GM15510 (cell line): ENCODE measurements around the gene UPB1.

Source experiments
- POLR2A ChIP-seq: IDR thresholded peaks from 3 replicates; pipeline ENCODE4 v1.6.1; 2011; ENCODE audit warnings: borderline replicate concordance; ENCODE audit not compliant: insufficient read length; ENCODE audit errors: extremely low read depth

UPB1 gene

DNA sequence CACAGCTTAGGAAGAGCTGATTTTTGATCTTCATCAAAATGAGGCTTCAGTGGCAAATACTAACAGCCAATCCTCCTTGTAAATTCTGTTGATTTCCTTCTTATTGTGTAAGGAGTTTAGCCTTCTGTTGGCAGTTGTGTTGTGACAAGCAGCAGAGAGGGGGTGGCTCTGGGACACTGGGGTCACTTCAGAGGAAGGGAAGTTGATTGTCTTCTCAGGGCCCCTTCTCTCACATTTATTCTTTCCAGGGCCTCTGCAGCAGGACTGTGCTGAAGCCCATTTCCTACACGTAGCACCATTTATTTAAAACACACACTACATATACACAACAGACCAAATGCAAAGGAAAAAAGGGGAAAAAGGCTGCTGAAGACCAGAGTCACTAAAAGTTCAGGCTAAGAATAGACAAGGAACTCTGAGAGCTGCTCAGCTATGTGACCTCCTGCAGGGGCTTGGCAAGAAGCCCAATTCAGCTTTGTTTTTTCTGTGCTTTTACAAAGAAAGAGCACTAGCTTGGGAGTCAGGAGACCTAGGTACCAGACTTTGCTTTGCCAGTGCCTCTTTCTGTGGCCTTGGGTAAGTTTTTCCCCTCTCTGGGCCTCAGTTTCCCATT lies 28.3 kb upstream of the UPB1 start:
- no peak for TF ChIP-seq POLR2A

DNA sequence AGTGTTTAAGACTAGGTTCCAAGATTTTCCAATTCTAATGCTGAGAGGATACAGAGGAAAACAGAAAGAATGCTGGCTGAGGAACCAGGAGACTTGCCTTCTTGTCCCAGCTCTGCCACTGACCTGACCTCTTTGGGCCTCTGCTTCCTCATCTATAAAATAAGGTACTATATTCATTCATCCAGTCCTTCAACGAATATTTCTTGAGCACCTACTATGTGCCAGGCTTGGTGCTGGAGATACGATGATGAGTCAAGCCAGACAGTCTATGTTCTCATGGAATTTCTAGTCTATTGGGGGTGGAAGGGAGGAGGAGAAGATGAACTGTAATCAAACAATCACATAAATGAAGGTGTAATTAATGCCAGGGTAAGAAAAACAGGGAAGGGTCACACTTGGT lies 27.8 kb upstream of the UPB1 start:
- no peak for TF ChIP-seq POLR2A

DNA sequence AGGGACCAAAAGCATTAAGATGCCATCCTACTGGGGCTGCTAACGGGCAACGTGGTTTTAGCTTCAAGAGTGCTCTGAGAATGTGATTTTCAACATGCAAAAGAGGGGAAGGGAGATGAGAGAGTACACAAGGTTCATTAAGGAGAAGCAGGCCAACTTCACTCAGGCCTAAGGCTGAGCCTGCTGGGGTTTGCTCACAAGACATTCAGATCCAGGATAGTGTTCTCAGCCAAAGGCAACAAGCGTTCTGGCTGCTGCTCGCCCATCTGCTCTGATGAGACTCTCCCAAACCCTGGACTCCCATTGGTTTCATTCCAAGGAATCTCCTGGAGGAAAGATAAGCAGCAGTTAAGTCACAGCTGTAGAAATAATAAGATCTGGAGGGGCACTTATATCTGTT lies 23.6 kb upstream of the UPB1 start:
- no peak for TF ChIP-seq POLR2A

DNA sequence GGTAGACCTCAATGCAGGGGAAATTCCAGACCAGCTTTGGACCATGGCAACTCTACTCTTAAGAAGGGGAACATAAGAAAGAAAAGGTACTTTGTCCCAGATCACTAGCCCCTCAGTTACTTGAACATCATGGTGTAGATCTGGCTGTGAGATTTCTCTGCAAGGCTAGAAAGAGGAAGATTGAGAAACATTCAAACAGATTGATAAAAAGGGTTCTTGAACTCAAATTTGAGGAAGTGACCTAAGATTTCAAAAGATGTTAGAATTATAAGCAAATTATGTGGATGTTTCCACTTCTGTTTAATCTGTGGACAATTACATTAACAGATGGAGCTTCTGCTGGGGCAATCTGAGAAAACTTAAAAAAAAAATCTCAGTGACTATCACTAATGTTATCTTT lies 21.8 kb upstream of the UPB1 start:
- no peak for TF ChIP-seq POLR2A

DNA sequence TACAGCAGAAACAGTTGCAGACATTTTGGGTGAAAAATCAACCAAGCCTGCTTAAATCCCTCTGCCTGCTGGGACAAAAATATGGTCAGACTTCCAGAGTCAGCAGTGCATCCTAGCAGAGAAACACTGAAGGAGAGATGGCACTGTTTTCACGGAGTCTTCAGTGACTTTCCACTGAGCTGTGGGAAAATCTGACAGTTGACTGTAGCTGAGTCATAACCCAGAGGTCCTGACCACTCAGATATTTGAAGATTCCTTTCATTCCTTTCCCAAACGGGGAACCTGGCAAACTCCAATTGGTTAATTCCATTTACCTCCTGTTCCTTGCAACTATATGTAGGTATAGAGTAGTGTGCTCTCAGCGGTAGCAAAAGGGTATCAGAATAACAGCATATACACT lies 20.9 kb upstream of the UPB1 start:
- TF ChIP-seq POLR2A: no peak

DNA sequence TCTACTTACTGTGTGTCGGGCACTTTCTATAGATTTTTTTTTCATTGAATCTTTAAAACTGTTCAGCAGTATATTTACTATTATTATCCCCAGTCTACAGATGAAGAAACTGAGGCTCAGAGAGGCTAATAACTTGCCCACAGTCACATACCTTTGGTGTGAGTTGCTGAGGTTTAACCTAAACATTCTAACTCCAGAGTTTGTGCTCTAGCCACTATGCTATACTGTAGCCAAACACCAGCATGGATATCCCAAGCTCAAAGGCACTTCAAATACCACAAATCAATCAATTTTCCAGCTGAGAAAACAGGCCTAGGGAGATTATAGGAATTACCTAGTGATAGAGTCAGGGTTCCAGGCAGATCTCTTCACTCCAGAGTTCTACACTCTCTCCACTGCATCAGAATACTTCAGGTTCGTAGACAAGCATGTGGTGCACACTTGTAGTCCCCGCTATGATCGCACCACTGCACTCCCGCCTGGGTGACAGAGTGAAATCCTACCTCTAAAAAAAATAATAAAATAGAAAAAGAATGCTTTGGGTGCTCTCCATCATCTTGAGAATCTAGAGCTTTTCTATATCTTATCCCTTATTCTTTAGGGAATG lies 20.4 kb upstream of the UPB1 start:
- no peak for TF ChIP-seq POLR2A

DNA sequence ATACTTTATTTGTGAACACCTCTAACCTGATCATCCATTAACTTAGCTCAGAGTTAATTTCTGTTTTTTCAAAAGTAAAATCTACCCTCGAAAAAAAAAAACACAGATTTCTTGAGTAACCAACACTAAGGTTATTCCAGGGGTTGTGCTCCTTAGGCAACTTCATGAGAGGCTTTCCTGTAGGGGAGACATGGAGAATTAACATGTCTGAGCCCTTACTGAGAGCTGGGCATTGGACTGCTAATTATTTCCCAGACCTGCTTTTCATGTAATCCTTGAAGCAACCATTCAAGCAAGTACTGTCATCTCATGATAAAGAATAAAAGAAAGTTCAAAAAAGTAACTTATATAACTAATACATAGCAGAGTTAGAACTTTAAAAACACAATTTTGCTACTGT lies 13.5 kb upstream of the UPB1 start:
- TF ChIP-seq POLR2A: no peak

DNA sequence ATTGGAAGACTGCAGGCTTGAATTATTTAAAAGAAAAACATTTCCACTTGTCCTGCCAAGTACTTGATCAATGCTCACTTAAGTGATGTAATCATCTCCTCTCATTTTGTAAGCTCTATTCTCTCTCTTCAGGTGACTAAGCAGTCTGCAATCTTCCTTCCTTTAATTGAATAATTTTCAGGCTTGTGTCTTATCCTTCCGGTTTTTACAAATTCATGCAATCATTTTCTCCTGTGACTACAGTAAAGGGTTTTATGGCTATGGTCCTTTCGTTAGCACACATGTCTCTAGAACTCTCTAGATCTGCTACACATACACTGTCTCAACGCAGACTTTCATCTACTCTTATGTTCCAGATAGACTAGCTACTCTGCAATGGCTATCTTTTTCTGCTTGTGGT lies 12.6 kb upstream of the UPB1 start:
- no peak for TF ChIP-seq POLR2A

DNA sequence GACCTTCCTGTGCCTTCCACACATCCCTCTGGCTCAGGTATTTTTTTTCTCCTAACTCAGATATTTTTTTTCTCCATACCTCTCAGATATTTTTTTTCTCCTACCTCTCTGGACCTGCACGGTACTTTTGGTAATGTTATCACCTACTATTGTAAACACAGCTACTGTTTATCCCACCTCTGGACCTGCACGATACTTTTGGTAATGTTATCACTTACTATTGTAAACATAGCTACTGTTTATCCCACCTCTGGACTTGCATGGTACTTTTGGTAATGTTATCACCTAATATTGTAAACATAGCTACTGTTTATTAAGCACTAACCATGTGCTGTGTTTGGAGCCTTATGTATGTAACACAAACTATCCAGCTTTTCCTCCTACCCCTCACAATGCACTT lies 12.1 kb upstream of the UPB1 start:
- no peak for TF ChIP-seq POLR2A

DNA sequence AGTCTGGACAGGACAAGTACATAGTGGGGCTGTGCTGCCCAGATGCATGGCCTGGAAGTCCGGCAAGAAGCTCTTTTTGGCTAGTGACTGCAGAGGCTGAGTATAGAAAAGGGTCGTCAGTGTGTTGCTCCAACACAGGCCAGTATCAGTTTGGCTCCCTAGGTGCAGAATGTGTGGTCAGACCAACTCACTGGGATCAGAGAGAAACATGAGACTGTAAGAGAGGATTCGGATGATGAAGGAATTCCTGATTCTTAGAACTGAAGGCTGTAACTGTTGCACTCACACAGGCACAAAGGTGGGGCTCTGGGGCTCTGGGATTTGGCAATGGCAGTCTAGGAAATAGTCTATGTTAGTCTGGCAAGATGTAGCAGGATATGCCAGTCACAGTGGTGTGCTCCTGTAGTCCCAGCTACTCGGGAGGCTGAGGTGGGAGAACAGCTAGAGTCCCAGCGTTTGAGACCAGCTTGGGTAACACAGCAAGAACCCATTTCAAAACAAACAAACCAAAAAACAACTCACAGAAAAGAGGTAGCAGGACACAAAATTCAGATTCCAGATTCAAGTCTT lies 11.1 kb upstream of the UPB1 start:
- TF ChIP-seq POLR2A: no peak

DNA sequence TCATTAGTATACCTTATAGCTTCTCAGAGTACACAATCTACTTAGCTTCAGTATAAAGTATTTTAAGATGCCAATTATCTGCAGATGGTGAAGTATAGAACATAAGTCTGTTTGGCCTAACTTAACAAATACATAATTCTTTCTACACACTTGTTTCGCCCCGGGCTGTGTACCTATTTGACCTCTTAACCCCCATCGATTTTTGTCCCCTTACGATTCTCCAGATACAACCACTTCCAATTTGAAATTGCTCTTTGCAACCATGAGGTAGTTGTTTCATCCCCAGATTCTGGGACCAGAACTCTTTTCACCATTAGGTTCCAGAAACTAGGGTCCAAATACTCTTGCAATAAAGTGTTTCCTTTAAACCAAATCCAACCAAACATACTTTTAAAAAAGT lies 10.0 kb upstream of the UPB1 start:
- TF ChIP-seq POLR2A: no peak

DNA sequence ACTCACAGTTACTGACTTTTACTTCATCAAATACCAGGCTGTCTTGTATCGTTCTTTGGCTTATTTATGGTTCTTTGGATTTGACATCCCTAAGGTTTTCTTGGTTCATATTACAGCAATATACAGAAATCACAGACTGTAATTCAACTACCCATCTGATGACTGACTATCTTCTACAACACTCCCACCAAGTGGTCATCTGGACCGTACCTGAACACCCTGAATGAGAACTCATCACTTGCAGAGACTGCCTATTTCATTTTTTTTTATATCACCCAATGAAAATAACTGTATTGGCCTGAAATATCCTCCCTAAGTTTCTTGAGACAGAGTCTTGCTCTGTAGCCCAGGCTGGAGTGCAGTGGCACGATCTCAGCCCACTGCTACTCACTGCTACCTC lies 9.5 kb upstream of the UPB1 start:
- TF ChIP-seq POLR2A: no peak

DNA sequence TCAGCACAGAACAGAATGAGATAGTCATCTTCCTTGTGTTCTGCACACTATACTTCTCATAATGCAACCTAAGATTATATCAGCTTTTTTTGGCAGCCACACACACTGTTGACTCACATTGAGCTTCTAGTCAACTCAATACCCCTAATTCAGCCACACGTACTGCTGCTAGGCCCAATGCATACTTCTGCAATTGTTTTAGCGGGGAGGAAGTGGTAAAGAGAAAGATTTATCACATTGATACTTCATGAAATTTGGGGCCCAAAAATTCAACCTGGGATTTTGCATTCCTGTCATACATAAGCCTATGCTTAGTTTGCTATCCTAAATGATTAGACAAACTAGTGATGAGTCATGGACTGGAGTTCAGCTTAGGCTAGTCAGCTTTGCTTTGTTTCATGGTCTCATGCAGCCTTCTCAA lies 8.6 kb upstream of the UPB1 start:
- no peak for TF ChIP-seq POLR2A

DNA sequence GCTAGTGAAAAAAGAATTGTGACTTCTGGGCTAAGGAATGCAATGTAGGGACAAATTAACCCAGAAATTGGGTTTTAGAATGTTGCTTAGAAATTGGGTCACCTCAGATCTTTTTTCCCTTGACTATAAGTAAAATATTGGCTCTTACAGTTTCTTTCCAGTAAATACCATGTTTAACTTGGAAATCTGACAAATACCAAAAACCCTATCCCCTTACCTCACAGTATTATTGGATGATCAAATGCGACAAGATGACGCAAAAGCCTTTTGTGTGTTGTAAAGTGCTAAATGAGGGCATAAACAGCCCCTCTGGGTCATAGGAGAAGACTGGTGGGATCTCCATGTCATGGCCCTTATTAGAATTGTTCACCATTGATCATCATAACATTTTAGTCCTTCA lies 6.1 kb upstream of the UPB1 start:
- no peak for TF ChIP-seq POLR2A

DNA sequence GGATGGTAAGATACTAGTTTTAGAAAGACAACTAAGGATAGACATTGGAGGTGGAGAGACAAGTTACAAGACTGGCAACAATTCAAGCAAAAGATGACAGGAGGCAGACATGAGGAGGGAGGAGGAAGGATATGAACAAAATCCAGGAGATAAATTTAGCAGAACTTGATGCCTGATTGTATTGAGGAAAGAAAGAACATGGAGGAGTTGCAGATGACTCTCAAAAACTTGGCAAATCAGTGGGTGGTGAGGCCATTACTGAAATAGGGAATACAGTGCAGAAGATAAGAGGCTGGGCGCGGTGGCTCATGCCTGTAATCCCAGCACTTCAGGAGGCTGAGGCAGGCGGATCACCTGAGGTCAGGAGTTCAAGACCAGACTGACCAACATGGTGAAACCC lies 2.7 kb upstream of the UPB1 start:
- no peak for TF ChIP-seq POLR2A

DNA sequence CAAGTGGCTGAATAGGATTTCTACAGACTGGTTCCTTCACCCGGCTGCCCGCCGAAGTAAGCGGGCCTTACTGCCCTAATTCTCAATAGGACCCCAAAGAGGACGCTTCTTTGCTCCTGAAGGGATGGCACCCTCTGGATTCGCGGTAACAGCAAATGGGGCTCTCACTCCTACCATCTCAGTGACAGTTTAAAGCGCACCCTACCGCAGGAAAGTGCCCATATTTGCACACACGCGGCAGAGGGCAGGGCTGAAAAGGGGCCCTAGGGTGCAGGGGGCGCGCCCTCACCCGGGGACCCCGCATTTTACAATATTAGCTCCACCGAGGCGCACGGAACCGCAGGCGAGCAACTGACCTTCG lies 985 bp upstream of the UPB1 start:
- TF ChIP-seq POLR2A: no peak

DNA sequence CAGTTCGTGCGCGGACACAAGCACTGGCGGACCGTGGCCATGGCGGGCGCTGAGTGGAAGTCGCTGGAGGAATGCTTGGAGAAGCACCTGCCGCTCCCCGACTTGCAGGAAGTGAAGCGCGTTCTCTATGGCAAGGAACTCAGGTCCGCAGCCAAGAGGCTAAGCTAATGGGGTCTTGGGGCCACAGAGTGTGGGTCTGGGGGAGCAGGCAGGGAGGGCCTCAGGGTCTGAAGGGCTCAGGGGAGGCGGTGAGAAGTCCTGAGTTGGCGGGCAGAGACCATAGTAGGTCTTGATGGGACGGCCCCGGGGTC lies 188 bp downstream of the UPB1 start:
- no peak for TF ChIP-seq POLR2A

DNA sequence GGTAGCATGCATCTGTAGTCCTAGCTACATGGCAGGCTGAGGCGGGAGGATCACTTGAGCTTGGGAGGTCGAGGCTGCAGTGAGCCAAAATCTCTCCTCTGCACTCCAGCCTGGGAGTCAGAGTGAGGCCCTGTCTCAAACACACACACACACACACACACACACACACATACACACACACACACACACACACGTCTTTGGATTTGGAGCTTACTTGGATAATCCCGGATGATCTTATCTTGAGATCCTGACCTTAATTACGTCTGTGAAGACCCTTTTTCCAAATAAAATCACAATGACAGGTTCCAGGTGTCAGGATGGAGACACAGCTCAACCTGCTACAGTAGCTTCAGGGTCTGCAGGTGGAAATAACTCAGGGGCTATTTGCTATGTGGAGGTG lies 1.1 kb downstream of the UPB1 start:
- no peak for TF ChIP-seq POLR2A

DNA sequence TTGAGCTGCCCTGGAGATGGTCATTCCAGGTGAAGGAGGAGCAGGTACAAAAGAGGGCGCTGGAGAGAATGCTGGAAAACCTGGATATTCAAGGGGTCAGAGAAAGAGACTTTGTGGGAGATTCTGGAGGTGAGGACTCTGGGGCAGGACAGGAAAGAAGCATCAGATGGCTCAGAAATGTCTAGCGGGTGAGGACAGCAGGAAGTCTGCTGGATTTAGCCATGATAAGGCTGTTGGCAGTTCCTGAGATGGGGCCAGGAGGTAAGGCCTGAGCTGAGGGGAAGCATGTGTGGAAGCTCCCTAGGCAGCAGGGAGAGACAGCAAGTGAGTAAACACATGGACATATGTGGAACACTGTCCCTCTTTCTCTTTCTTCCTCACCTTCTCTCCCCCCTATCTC lies 1.5 kb downstream of the UPB1 start:
- TF ChIP-seq POLR2A: no peak
